K562 (cell line): Measurements from ENCODE around the gene CARM1. TPM values are rescaled to one million over a fixed set of nuclear protein-coding genes. Genes with fewer than 3 reads are reported as not detected.

Experiments
- BRCA1 ChIP-seq, 2 experiments: fragments of 450-650 bp in 1 of 2; sonication (generic) in 1 of 2; formaldehyde crosslinking in 1 of 2; IDR thresholded peaks; 2 replicates each; pipeline versions ENCODE4 v1.5.0 to v1.6.1; 2017 to 2020; ENCODE audit warnings: mild to moderate bottlenecking in 1 of 2, missing genetic modification reagents in 1 of 2
- BRD9 ChIP-seq: fragments of 450-650 bp; IDR thresholded peaks from 2 replicates; pipeline ENCODE4 v1.6.1; 2018; ENCODE audit warnings: low read depth; ENCODE audit not compliant: partially characterized antibody
- CBFA2T2 ChIP-seq: fragments of 450-650 bp; conservative IDR thresholded peaks from 2 replicates; pipeline ENCODE4 v1.6.1; 2017; ENCODE audit warnings: mild to moderate bottlenecking
- CREM ChIP-seq: IDR thresholded peaks from 2 replicates; pipeline ENCODE4 v1.6.1; 2014; ENCODE audit warnings: antibody characterized with exemption, low read depth
- EZH2 ChIP-seq: IDR thresholded peaks from 2 replicates; pipeline ENCODE4 v1.6.1; 2012; ENCODE audit warnings: low read depth, mild to moderate bottlenecking, inconsistent platforms, low read length, borderline replicate concordance
- HDAC2 ChIP-seq: fragments of 450-650 bp; IDR thresholded peaks from 2 replicates; pipeline ENCODE4 v1.6.1; 2016; ENCODE audit warnings: mild to moderate bottlenecking
- HDAC3 ChIP-seq: fragments of 450-650 bp; IDR thresholded peaks from 2 replicates; pipeline ENCODE4 v1.6.1; 2018; ENCODE audit warnings: borderline replicate concordance, mild to moderate bottlenecking, moderate library complexity; ENCODE audit not compliant: partially characterized antibody
- HNRNPL ChIP-seq: fragments of 200-400 bp; formaldehyde crosslinking; IDR thresholded peaks from 2 replicates; pipeline ENCODE4 v1.6.1; 2017; ENCODE audit warnings: low read depth, mild to moderate bottlenecking, low read length
- MCM7 ChIP-seq, 2 experiments: fragments of 450-650 bp; IDR thresholded peaks; 2 replicates each; pipeline ENCODE4 v1.6.1; 2016 to 2018
- POLR2G ChIP-seq: fragments of 200-400 bp; formaldehyde crosslinking; IDR thresholded peaks from 2 replicates; pipeline ENCODE4 v1.6.1; 2017; ENCODE audit warnings: low read depth, mild to moderate bottlenecking, antibody characterized with exemption, low read length, moderate library complexity
- RAD21 ChIP-seq, 2 experiments: fragments of 250-450 bp in 1 of 2; fragments of 450-650 bp in 1 of 2; sonication (Bioruptor Pico) in 1 of 2; formaldehyde crosslinking in 1 of 2; IDR thresholded peaks in 1 of 2; conservative IDR thresholded peaks in 1 of 2; 2 replicates each; pipeline versions ENCODE4 v1.4.0 to v1.8.0; 2020 to 2022; ENCODE audit warnings: mild to moderate bottlenecking in 2 of 2, moderate library complexity in 1 of 2
- RBFOX2 ChIP-seq: fragments of 200-400 bp; formaldehyde crosslinking; IDR thresholded peaks from 2 replicates; pipeline ENCODE4 v1.6.1; 2017; ENCODE audit warnings: low read depth, mild to moderate bottlenecking, low read length, moderate library complexity
- SIRT6 ChIP-seq: IDR thresholded peaks from one replicate; pipeline ENCODE4 v1.6.1; 2012; ENCODE audit warnings: low read depth, mild to moderate bottlenecking, control low read depth, inconsistent platforms, low read length, moderate library complexity
- SMAD1 ChIP-seq: fragments of 150-350 bp; IDR thresholded peaks from 2 replicates; pipeline ENCODE4 v1.6.1; 2014; ENCODE audit warnings: low read length, low read depth; ENCODE audit not compliant: partially characterized antibody
- SOX6 ChIP-seq: fragments of 450-650 bp; IDR thresholded peaks from 2 replicates; pipeline ENCODE4 v1.6.1; 2014; ENCODE audit warnings: mild to moderate bottlenecking
- STAG1 ChIP-seq: sonication (generic); formaldehyde crosslinking; IDR thresholded peaks from 2 replicates; pipeline ENCODE4 v1.5.0; 2020; ENCODE audit warnings: missing genetic modification reagents, borderline replicate concordance
- TEAD4 ChIP-seq, 2 experiments: sonication (generic) in 1 of 2; formaldehyde crosslinking in 1 of 2; IDR thresholded peaks; 2 replicates each; pipeline versions ENCODE4 v1.6.1 to v1.8.0; 2012 to 2022; ENCODE audit warnings: borderline replicate concordance in 1 of 2, inconsistent platforms in 1 of 2, low read length in 1 of 2, mild to moderate bottlenecking in 1 of 2, missing genetic modification reagents in 1 of 2
- TOE1 ChIP-seq, 2 experiments: fragments of 450-650 bp in 1 of 2; sonication (generic) in 1 of 2; formaldehyde crosslinking in 1 of 2; IDR thresholded peaks; 2 replicates each; pipeline versions ENCODE4 v1.7.1 to v1.8.0; 2016 to 2022; ENCODE audit warnings: borderline replicate concordance in 2 of 2, mild to moderate bottlenecking in 2 of 2, antibody characterized with exemption in 1 of 2, inconsistent platforms in 1 of 2, low read depth in 1 of 2, missing genetic modification reagents in 1 of 2, moderate library complexity in 1 of 2
- ZNF12 ChIP-seq: sonication (generic); formaldehyde crosslinking; IDR thresholded peaks from 2 replicates; pipeline ENCODE4 v1.4.0; 2020; ENCODE audit warnings: mild to moderate bottlenecking, missing genetic modification reagents
- ZNF133 ChIP-seq: fragments of 250-450 bp; sonication (Bioruptor Pico); IDR thresholded peaks from 2 replicates; pipeline ENCODE4 v1.4.0; 2020; ENCODE audit warnings: mild to moderate bottlenecking
- ZNF316 ChIP-seq: fragments of 450-650 bp; IDR thresholded peaks from 2 replicates; pipeline ENCODE4 v1.6.1; 2016
- ZNF41 ChIP-seq: fragments of 250-450 bp; sonication (Bioruptor Pico); conservative IDR thresholded peaks from 2 replicates; pipeline ENCODE4 v1.4.0; 2020; ENCODE audit warnings: mild to moderate bottlenecking
- polyA plus RNA-seq, 8 experiments: library from polyadenylated mRNA; depleted of rRNA in 4 of 8; stranded (reverse) in 5 of 8; unstranded in 3 of 8; fragments of >200 nt; fragmentation: Nextera tagmentation in 2 of 8; fragmentation: Illumina TruSeq in 1 of 8; extraction: Ambion mirVana in 2 of 8; extraction: Trizol in 1 of 8; gene quantifications; 2 replicates each; pipeline versions ENCODE4 v1.2.1 to v1.2.3, GENCODE V29; 2011 to 2014; ENCODE audit warnings: inconsistent platforms in 1 of 8, missing spikeins in 1 of 8
- total RNA-seq, 7 experiments: library from RNA; depleted of rRNA in 6 of 7; stranded (reverse); fragments of >200 nt in 6 of 7; fragmentation: Illumina TruSeq in 2 of 7; extraction: Trizol in 2 of 7; gene quantifications; 2 replicates each; pipeline versions ENCODE4 v1.2.1 to v1.2.3, GENCODE V29; 2011 to 2021; ENCODE audit warnings: low replicate concordance in 1 of 7
- TF ChIP-seq, protein P1 (sequence below): IDR thresholded peaks from 2 replicates; pipeline ENCODE4 v1.6.1; 2011; ENCODE audit warnings: borderline replicate concordance, low read depth, mild to moderate bottlenecking, moderate library complexity, low read length; ENCODE audit not compliant: insufficient read depth, poor library complexity, severe bottlenecking
- TF ChIP-seq, protein P2 (sequence below): fragments of 250-450 bp; sonication (Bioruptor Pico); IDR thresholded peaks from 2 replicates; pipeline ENCODE4 v1.5.0; 2022; ENCODE audit warnings: mild to moderate bottlenecking

Gene CARM1
- total and polyA plus RNA-seq, 9 of the 15 experiments (the other 6 are each of a cell fraction or from before 2014, with no cell fraction given): 0.36 to 86.0 (median 29.7) TPM

DNA sequence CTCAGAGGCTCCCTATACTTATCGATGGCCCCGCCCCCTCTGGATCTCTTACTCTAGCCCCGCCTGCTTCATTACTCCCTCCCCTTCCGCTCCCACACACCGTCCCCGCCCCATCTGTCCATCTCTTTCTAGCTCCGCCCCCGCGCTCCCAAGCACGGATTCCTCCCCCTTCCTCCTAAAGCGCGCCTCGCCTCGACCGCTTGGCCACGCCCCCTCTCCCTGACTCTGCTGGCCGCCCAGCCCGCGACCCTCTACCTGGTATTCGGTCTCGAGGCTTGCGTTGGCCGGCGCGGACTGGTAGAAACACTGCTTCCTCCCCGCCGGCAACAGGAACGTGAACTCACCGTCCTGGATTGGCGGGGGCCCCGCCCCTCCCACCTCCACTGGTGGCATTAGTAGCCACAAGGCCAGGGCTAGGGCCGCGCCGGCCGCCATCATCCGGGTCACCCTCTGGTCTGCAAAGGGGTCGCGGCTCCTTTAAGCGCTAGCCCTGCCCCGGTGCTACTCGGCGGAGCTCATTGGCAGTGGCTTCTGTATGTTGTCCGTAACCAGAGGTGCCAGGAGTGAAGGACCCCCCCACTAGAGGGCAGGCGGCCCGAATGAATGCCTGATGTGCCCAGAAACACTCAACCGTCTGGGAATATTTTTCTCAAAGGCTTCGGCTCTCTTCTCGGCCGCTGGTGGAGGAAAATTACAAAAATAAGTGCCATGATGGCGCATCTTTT is 35.4 kb upstream of the CARM1 start, which contains the start of gene TMED1 (continued):
- TF ChIP-seq, protein P1, sequence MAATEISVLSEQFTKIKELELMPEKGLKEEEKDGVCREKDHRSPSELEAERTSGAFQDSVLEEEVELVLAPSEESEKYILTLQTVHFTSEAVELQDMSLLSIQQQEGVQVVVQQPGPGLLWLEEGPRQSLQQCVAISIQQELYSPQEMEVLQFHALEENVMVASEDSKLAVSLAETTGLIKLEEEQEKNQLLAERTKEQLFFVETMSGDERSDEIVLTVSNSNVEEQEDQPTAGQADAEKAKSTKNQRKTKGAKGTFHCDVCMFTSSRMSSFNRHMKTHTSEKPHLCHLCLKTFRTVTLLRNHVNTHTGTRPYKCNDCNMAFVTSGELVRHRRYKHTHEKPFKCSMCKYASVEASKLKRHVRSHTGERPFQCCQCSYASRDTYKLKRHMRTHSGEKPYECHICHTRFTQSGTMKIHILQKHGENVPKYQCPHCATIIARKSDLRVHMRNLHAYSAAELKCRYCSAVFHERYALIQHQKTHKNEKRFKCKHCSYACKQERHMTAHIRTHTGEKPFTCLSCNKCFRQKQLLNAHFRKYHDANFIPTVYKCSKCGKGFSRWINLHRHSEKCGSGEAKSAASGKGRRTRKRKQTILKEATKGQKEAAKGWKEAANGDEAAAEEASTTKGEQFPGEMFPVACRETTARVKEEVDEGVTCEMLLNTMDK: no peak
- TF ChIP-seq POLR2G (peak; percentile 94), STAG1 (no peak), MCM7 (IDR thresholded peaks at IDR 0.05) (no peak), TOE1 (IDR thresholded peaks at IDR 0.05; ENCODE audit: borderline replicate concordance) (no peak; the same call in none of the 2 replicates), TOE1 (CRISPR knock-in tag; IDR thresholded peaks at IDR 0.05; ENCODE audit: borderline replicate concordance, low read depth) (no peak), ZNF133 (no peak), EZH2 (no peak), RAD21 (CRISPR knock-in tag; conservative IDR thresholded peaks at IDR 0.05 in 1 of 2, IDR thresholded peaks at IDR 0.05 in 1 of 2) (peak in 1 of 2 experiments; percentile 23; a peak in 2 of 4 replicates), HDAC3 (no peak), ZNF316 (0 out of 2 replicates have a peak, but pooled peaks have one; percentile 1), BRCA1 (IDR thresholded peaks at IDR 0.05) (no peak), BRCA1 (CRISPR knock-in tag; IDR thresholded peaks at IDR 0.05) (no peak), RBFOX2 (peak; percentile 93), CBFA2T2 (no peak), HDAC2 (0 out of 2 replicates have a peak, but pooled peaks have one; percentile 14), TEAD4 (IDR thresholded peaks at IDR 0.05; ENCODE audit: low read length) (no peak; the same call in 1 of the 2 replicates), TEAD4 (CRISPR knock-in tag; IDR thresholded peaks at IDR 0.05; ENCODE audit: borderline replicate concordance) (no peak), CREM (peak; percentile 34), SOX6 (peak; percentile 8; the same call in 1 of the 2 replicates), ZNF41 (CRISPR knock-in tag) (no peak), HNRNPL (no peak), SMAD1 (no peak), ZNF12 (CRISPR knock-in tag) (no peak), SIRT6 (no peak), BRD9 (no peak)
- TF ChIP-seq, protein P2, sequence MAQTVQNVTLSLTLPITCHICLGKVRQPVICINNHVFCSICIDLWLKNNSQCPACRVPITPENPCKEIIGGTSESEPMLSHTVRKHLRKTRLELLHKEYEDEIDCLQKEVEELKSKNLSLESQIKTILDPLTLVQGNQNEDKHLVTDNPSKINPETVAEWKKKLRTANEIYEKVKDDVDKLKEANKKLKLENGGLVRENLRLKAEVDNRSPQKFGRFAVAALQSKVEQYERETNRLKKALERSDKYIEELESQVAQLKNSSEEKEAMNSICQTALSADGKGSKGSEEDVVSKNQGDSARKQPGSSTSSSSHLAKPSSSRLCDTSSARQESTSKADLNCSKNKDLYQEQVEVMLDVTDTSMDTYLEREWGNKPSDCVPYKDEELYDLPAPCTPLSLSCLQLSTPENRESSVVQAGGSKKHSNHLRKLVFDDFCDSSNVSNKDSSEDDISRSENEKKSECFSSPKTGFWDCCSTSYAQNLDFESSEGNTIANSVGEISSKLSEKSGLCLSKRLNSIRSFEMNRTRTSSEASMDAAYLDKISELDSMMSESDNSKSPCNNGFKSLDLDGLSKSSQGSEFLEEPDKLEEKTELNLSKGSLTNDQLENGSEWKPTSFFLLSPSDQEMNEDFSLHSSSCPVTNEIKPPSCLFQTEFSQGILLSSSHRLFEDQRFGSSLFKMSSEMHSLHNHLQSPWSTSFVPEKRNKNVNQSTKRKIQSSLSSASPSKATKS (CRISPR knock-in tag): no peak
